PC-9 (cell line): Measurements from ENCODE around the gene SLC38A1. TPM values are rescaled to one million over a fixed set of nuclear protein-coding genes. Genes with fewer than 3 reads are reported as not detected.

Source experiments
- BruUV-seq: library from RNA; stranded (reverse); fragments of 400-500 nt; replicated peaks from 2 replicates; lab custom pipeline; 2021; lab: Mats Ljungman, UMichigan
- CTCF ChIA-PET: fragments of 300-600 bp; sonication (Branson Sonifier 250); formaldehyde crosslinking; loops from one replicate; lab custom pipeline; 2022; ENCODE audit warnings: antibody characterized with exemption; lab: Charles Lee
- POLR2A ChIA-PET: fragments of 300-600 bp; sonication (Branson Sonifier 250); formaldehyde crosslinking; loops from one replicate; lab custom pipeline; 2022; ENCODE audit warnings: antibody characterized with exemption; ENCODE audit not compliant: unreplicated experiment; lab: Charles Lee
- DNase-seq, 2 experiments: peaks; one replicate each; pipeline versions ENCODE4 v3.0.0 to v3.0.0-alpha.2; 2015 to 2022; ENCODE audit warnings: mixed read lengths in 1 of 2
- H2AFZ ChIP-seq: fragments of 200-600 bp; sonication (generic); 2 replicates; pipeline ENCODE4 v1.8.1; 2017; ENCODE audit warnings: antibody characterized with exemption
- H3F3A ChIP-seq: fragments of 200-600 bp; sonication (generic); 2 replicates; pipeline ENCODE4 v1.8.1; 2017; ENCODE audit warnings: antibody characterized with exemption, mild to moderate bottlenecking, low read depth; ENCODE audit not compliant: insufficient read depth
- H3K27ac ChIP-seq: fragments of 200-600 bp; sonication (generic); 2 replicates; pipeline ENCODE4 v1.6.1; 2016; ENCODE audit warnings: mixed run types
- H3K27me3 ChIP-seq: fragments of 200-600 bp; sonication (generic); 2 replicates; pipeline ENCODE4 v1.6.1; 2016; ENCODE audit warnings: low read depth, mixed run types; ENCODE audit not compliant: insufficient read depth
- H3K36me3 ChIP-seq: fragments of 200-600 bp; sonication (generic); 2 replicates; pipeline ENCODE4 v1.6.1; 2016; ENCODE audit warnings: low read depth, mixed run types
- H3K4me1 ChIP-seq: fragments of 200-600 bp; sonication (generic); replicated peaks from 2 replicates; pipeline ENCODE4 v1.6.1; 2016; ENCODE audit warnings: mixed run types; ENCODE audit not compliant: insufficient read depth
- H3K4me2 ChIP-seq: fragments of 200-600 bp; sonication (generic); 2 replicates; pipeline ENCODE4 v1.6.1; 2017; ENCODE audit warnings: mixed run types
- H3K4me3 ChIP-seq: fragments of 200-600 bp; sonication (generic); 2 replicates; pipeline ENCODE4 v1.6.1; 2016; ENCODE audit warnings: mixed run types
- H3K79me2 ChIP-seq: fragments of 200-600 bp; sonication (generic); 2 replicates; pipeline ENCODE4 v1.6.1; 2017; ENCODE audit warnings: low read depth, mixed run types
- H3K9me2 ChIP-seq: fragments of 200-600 bp; sonication (generic); 2 replicates; pipeline ENCODE4 v1.8.1; 2017; ENCODE audit warnings: mild to moderate bottlenecking; ENCODE audit not compliant: insufficient read depth
- H3K9me3 ChIP-seq: fragments of 200-600 bp; sonication (generic); 2 replicates; pipeline ENCODE4 v1.8.1; 2016; ENCODE audit warnings: low read depth; ENCODE audit not compliant: insufficient read depth
- H4K20me1 ChIP-seq: fragments of 200-600 bp; sonication (generic); 2 replicates; pipeline ENCODE4 v1.8.1; 2017; ENCODE audit not compliant: insufficient read depth
- EZH2 ChIP-seq: fragments of 200-600 bp; sonication (generic); IDR thresholded peaks from 2 replicates; pipeline ENCODE4 v1.8.0; 2017; ENCODE audit warnings: antibody characterized with exemption, low read depth
- intact Hi-C: fragments of 100-400 bp; cut with micrococcal nuclease; formaldehyde crosslinking; loops from one replicate; pipeline ENCODE4 v1.10.0; 2022; ENCODE audit not compliant: unreplicated experiment
- total RNA-seq: library from RNA; stranded (reverse); gene quantifications from 2 replicates; pipeline ENCODE4 v1.2.3, GENCODE V29; 2021
- TF ChIP-seq, protein P1 (sequence below): fragments of 200-600 bp; sonication (generic); conservative IDR thresholded peaks from 2 replicates; pipeline ENCODE4 v1.6.1; 2017; ENCODE audit warnings: mixed run types, antibody characterized with exemption, mild to moderate bottlenecking, moderate library complexity

Gene SLC38A1
- total RNA-seq, 1 experiment from 2014 or later: 131 TPM

DNA sequence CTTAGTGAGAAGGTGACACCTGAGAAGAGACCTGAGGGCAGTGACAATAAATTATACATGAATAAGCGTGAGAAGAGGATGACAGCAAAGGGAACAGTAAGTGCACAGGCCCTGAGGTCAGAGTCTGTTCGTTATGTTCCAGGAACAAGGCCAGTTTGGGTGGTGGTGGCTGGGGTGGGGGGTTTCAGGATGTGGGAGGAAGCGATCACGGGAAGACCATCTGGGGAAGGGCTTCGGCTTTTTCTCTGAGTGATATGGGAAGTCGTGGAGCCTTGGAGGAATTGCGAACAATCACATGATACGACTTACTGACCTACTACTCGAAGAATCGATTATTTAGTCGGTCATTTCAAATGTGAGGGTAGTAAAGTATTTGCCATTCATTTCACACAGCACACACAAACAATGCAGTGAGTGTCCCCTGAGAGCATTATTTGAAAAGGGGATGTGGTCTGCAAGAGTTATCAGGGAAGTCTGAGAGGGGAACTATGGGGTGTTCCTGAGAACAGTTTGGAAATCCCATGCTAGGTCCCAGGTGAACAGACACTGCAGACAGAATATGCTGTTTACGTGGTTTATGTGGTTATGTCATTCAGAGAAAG, 94.7 kb downstream of the SLC38A1 start:
- H4K20me1 ChIP-seq: no peaks in the 10 kb centered on the region
- POLR2A ChIA-PET: no interaction called here
- no peaks in the 10 kb centered on the region for H3K4me1 ChIP-seq
- H3K36me3 ChIP-seq: no peaks in the 10 kb centered on the region
- CTCF ChIA-PET: no interaction called here
- H3K27me3 ChIP-seq: no peaks in the 10 kb centered on the region
- no peak for TF ChIP-seq EZH2
- TF ChIP-seq, protein P1, sequence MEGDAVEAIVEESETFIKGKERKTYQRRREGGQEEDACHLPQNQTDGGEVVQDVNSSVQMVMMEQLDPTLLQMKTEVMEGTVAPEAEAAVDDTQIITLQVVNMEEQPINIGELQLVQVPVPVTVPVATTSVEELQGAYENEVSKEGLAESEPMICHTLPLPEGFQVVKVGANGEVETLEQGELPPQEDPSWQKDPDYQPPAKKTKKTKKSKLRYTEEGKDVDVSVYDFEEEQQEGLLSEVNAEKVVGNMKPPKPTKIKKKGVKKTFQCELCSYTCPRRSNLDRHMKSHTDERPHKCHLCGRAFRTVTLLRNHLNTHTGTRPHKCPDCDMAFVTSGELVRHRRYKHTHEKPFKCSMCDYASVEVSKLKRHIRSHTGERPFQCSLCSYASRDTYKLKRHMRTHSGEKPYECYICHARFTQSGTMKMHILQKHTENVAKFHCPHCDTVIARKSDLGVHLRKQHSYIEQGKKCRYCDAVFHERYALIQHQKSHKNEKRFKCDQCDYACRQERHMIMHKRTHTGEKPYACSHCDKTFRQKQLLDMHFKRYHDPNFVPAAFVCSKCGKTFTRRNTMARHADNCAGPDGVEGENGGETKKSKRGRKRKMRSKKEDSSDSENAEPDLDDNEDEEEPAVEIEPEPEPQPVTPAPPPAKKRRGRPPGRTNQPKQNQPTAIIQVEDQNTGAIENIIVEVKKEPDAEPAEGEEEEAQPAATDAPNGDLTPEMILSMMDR: no peak
- DNase-seq: no peak
- no TSS peak for BruUV-seq
- H2AFZ ChIP-seq: no peak overlapping the region
- no peak overlapping the region for H3K4me2 ChIP-seq
- H3K4me3 ChIP-seq: no peak overlapping the region
- no peaks in the 10 kb centered on the region; the same call in 1 of the 2 replicates for H3K9me2 ChIP-seq
- no peaks in the 10 kb centered on the region for H3K79me2 ChIP-seq
- H3K27ac ChIP-seq: no peak overlapping the region
- no peaks in the 10 kb centered on the region for H3K9me3 ChIP-seq
- H3F3A ChIP-seq: no peaks in the 10 kb centered on the region
- intact Hi-C loops: no loop called here

DNA sequence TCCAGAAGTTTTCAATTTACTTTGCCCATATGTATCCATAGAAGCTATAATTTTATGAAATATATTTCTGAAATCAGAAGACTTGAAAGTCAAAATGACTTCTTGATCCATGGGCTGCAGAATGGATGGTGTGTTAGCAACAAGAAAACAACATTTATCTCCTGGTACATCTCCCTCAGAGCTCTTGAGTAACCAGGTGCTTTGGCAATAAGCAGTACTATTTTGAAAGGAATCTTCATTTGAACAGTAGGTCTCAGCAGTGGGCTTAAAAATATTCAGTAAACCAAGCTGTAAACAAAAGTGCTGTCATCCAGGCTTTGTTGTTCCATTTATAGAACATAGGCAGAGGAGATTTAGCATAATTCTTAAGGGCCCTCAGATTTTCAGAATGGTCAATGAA, 100.4 kb downstream of the SLC38A1 start:
- BruUV-seq: no TSS peak
- H3K9me2 ChIP-seq: no peaks in the 10 kb centered on the region; the same call in 1 of the 2 replicates
- H3F3A ChIP-seq: no peaks in the 10 kb centered on the region
- no peak for DNase-seq
- H3K4me1 ChIP-seq: no peaks in the 10 kb centered on the region
- intact Hi-C loops: no loop called here
- H3K4me2 ChIP-seq: no peak overlapping the region
- H4K20me1 ChIP-seq: no peaks in the 10 kb centered on the region; the same call in 1 of the 2 replicates
- no peaks in the 10 kb centered on the region for H3K79me2 ChIP-seq
- H3K27me3 ChIP-seq: no peaks in the 10 kb centered on the region
- no peaks in the 10 kb centered on the region for H3K36me3 ChIP-seq
- H2AFZ ChIP-seq: no peak overlapping the region
- H3K4me3 ChIP-seq: no peak overlapping the region
- no peaks in the 10 kb centered on the region for H3K9me3 ChIP-seq
- TF ChIP-seq, protein P1: no peak
- TF ChIP-seq EZH2: no peak
- POLR2A ChIA-PET: no interaction called here
- CTCF ChIA-PET: no interaction called here
- H3K27ac ChIP-seq: no peak overlapping the region

DNA sequence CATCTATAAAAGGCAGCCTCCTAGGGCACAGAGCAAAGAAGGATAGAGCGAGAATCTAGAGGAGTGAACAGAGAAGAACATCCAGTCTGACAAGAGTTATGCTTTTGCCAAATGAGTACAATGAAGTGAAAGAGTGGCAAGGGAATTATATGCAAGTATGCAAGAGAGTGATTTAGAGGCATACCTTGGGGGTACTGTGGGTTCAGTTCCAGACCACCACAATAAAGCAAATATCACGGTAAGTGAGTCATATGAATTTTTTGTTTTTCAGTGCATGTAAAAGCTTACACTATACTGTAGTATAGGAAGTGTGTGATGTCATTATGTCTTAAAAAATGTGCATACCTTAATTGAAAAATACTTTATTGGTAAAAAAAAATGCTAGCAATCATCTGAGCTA, 101.4 kb downstream of the SLC38A1 start:
- BruUV-seq: no TSS peak
- POLR2A ChIA-PET: no interaction called here
- TF ChIP-seq EZH2: no peak
- TF ChIP-seq, protein P1: no peak

More for the DNA sequence above, 101.4 kb downstream of the SLC38A1 start:
- no peaks in the 10 kb centered on the region; the same call in 1 of the 2 replicates for H4K20me1 ChIP-seq
- H3K36me3 ChIP-seq: no peaks in the 10 kb centered on the region
- no peak overlapping the region for H3K4me3 ChIP-seq
- no peak overlapping the region for H2AFZ ChIP-seq
- no peaks in the 10 kb centered on the region for H3K4me1 ChIP-seq
- intact Hi-C loops: no loop called here
- H3K27me3 ChIP-seq: no peaks in the 10 kb centered on the region
- no peak overlapping the region for H3K27ac ChIP-seq
- DNase-seq: no peak
- no peaks in the 10 kb centered on the region for H3K9me2 ChIP-seq
- CTCF ChIA-PET: no interaction called here
- no peaks in the 10 kb centered on the region for H3K9me3 ChIP-seq
- no peaks in the 10 kb centered on the region for H3F3A ChIP-seq
- no peaks in the 10 kb centered on the region for H3K79me2 ChIP-seq
- H3K4me2 ChIP-seq: no peak overlapping the region
